ENCODE results near the gene OLA1. TPM values are rescaled to one million over a fixed set of nuclear protein-coding genes. Genes with fewer than 3 reads are reported as not detected.

Gene OLA1
- total RNA-seq, 1 experiment from 2014 or later: 263 TPM

DNA sequence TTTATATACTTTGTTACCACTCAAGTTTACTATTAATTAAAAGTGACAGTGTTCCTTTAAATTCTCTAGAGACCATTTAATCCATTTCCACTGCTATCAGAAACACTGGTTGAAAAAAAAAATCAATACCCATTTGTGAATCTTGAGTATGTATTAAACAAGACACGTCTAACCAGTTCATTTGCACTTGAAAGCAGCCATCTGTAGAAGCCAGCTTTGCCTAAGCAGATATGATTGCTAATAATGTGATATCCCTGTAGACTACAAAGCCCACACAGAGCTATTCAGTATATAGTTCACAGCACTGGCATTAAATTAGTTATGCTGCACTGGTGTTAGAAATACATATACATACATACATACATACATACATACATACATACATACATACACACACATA, 171.4 kb downstream of the OLA1 start:
- Histone ChIP-seq H3K79me2 (ENCODE audit: low read depth) (no peaks in the 10 kb centered on the region; the same call in 1 of the 2 replicates), H2AFZ (no peak overlapping the region), H3F3A (ENCODE audit: insufficient read depth, low read depth) (peaks cover 18% of the 10 kb centered on the region), H3K4me1 (replicated peaks; ENCODE audit: insufficient read depth) (no peaks in the 10 kb centered on the region), H3K27ac (no peak overlapping the region), H3K27me3 (ENCODE audit: insufficient read depth, low read depth) (no peaks in the 10 kb centered on the region), H4K20me1 (ENCODE audit: insufficient read depth) (peaks cover 5% of the 10 kb centered on the region; the same call in 1 of the 2 replicates), H3K36me3 (ENCODE audit: low read depth) (peaks cover 23% of the 10 kb centered on the region), H3K9me2 (ENCODE audit: insufficient read depth) (no peaks in the 10 kb centered on the region; the same call in 1 of the 2 replicates), H3K4me2 (no peak overlapping the region), H3K4me3 (no peak overlapping the region), H3K9me3 (ENCODE audit: insufficient read depth, low read depth) (no peaks in the 10 kb centered on the region)
- POLR2A ChIA-PET (ENCODE audit: unreplicated experiment): no interaction called here
- BruUV-seq (replicated peaks): no TSS peak
- intact Hi-C loops (cut with micrococcal nuclease; ENCODE audit: unreplicated experiment): no loop called here
- no peak for DNase-seq
- TF ChIP-seq, protein P1, sequence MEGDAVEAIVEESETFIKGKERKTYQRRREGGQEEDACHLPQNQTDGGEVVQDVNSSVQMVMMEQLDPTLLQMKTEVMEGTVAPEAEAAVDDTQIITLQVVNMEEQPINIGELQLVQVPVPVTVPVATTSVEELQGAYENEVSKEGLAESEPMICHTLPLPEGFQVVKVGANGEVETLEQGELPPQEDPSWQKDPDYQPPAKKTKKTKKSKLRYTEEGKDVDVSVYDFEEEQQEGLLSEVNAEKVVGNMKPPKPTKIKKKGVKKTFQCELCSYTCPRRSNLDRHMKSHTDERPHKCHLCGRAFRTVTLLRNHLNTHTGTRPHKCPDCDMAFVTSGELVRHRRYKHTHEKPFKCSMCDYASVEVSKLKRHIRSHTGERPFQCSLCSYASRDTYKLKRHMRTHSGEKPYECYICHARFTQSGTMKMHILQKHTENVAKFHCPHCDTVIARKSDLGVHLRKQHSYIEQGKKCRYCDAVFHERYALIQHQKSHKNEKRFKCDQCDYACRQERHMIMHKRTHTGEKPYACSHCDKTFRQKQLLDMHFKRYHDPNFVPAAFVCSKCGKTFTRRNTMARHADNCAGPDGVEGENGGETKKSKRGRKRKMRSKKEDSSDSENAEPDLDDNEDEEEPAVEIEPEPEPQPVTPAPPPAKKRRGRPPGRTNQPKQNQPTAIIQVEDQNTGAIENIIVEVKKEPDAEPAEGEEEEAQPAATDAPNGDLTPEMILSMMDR (conservative IDR thresholded peaks at IDR 0.05): no peak
- no peak for TF ChIP-seq EZH2 (IDR thresholded peaks at IDR 0.05; ENCODE audit: low read depth)
- CTCF ChIA-PET: no interaction called here

DNA sequence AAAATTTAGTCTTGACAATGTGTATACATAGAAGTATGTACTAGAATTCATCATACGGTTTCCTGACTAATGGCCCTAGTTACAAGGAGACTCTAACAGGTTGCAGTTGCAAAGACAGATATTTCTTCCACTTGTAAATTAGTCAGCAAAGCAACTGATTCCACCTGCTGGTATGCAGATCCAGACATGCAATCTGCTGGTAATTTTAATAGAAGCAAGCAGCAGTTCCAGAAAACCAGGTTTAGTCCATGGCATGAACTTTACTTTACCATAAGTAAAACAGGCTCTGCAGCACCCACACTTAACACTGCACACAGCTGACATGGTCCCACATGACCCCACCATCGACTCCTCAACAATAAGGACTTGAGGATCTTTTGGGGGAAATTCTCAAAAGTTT, 172.3 kb downstream of the OLA1 start:
- peaks cover 16% of the 10 kb centered on the region for H3F3A ChIP-seq (ENCODE audit: insufficient read depth, low read depth)
- H3K36me3 ChIP-seq (ENCODE audit: low read depth): peaks cover 22% of the 10 kb centered on the region
- BruUV-seq (replicated peaks): no TSS peak
- H3K9me2 ChIP-seq (ENCODE audit: insufficient read depth): no peaks in the 10 kb centered on the region; the same call in 1 of the 2 replicates
- ChIA-PET CTCF (no interaction called here), POLR2A (ENCODE audit: unreplicated experiment) (interaction anchor here (0.6 kb wide), 1 partner anchor 114 kb away, joined by 3 read pairs; no protein-coding TSS in a partner anchor)
- DNase-seq: peak in 1 of 2 experiments; percentile 53
- TF ChIP-seq, protein P1 (conservative IDR thresholded peaks at IDR 0.05): no peak
- no peak overlapping the region for H2AFZ ChIP-seq
- H3K27ac ChIP-seq: no peak overlapping the region
- H3K9me3 ChIP-seq (ENCODE audit: insufficient read depth, low read depth): no peaks in the 10 kb centered on the region
- H3K4me1 ChIP-seq (replicated peaks; ENCODE audit: insufficient read depth): no peaks in the 10 kb centered on the region
- no peak overlapping the region for H3K4me2 ChIP-seq
- intact Hi-C loops (cut with micrococcal nuclease; ENCODE audit: unreplicated experiment): no loop called here
- no peak overlapping the region for H3K4me3 ChIP-seq
- no peaks in the 10 kb centered on the region; the same call in 1 of the 2 replicates for H3K79me2 ChIP-seq (ENCODE audit: low read depth)
- H3K27me3 ChIP-seq (ENCODE audit: insufficient read depth, low read depth): no peaks in the 10 kb centered on the region
- H4K20me1 ChIP-seq (ENCODE audit: insufficient read depth): peaks cover 5% of the 10 kb centered on the region; the same call in 1 of the 2 replicates

DNA sequence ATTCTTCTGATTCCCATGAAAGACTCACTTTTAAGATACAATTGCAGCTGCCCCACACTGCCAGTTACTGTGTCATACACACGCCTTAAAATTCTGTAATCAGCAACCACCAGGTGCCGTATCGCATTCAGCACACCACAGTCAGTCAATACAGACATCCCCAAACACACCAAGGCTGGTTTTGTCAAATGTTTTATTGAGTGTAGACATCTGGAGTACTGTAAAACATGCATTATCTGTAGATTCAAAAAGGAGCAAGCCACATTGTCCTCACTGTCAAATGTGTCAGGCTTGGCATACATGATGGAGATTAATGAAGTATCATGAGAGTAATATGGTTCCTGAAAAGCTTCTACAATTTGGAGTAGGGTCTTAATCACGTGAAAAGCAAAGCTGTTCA, 173.5 kb downstream of the OLA1 start:
- DNase-seq: no peak
- intact Hi-C loops (cut with micrococcal nuclease; ENCODE audit: unreplicated experiment): no loop called here
- H3K27me3 ChIP-seq (ENCODE audit: insufficient read depth, low read depth): no peaks in the 10 kb centered on the region
- no peak overlapping the region for H2AFZ ChIP-seq
- no peaks in the 10 kb centered on the region; the same call in 1 of the 2 replicates for H3K9me2 ChIP-seq (ENCODE audit: insufficient read depth)
- peaks cover 13% of the 10 kb centered on the region for H3F3A ChIP-seq (ENCODE audit: insufficient read depth, low read depth)
- ChIA-PET CTCF (no interaction called here), POLR2A (ENCODE audit: unreplicated experiment) (no interaction called here)
- H3K4me2 ChIP-seq: no peak overlapping the region
- H3K79me2 ChIP-seq (ENCODE audit: low read depth): no peaks in the 10 kb centered on the region; the same call in 1 of the 2 replicates
- BruUV-seq (replicated peaks): TSS peak; percentile 86
- H3K9me3 ChIP-seq (ENCODE audit: insufficient read depth, low read depth): no peaks in the 10 kb centered on the region
- H4K20me1 ChIP-seq (ENCODE audit: insufficient read depth): peaks cover 8% of the 10 kb centered on the region; the same call in 1 of the 2 replicates
- H3K36me3 ChIP-seq (ENCODE audit: low read depth): peaks cover 18% of the 10 kb centered on the region; the same call in 1 of the 2 replicates
- no peaks in the 10 kb centered on the region for H3K4me1 ChIP-seq (replicated peaks; ENCODE audit: insufficient read depth)
- no peak overlapping the region for H3K27ac ChIP-seq
- TF ChIP-seq EZH2 (IDR thresholded peaks at IDR 0.05; ENCODE audit: low read depth): no peak
- TF ChIP-seq, protein P1 (conservative IDR thresholded peaks at IDR 0.05): no peak
- no peak overlapping the region for H3K4me3 ChIP-seq

All from PC-9 (cell line).